ENCODE data around the gene TMEM233. TPM values are rescaled to one million over a fixed set of nuclear protein-coding genes. Genes with fewer than 3 reads are reported as not detected.
A peak's percentile ranks its signal among the peaks of the same experiment; 100 is the strongest.
"Not testable (repeated sequence)": the region's sequence is repeated elsewhere in the genome, so short reads cannot be mapped to it uniquely, and the experiment has no call there.

Gene TMEM233
- polyA plus RNA-seq, 3 donors = not detected

DNA sequence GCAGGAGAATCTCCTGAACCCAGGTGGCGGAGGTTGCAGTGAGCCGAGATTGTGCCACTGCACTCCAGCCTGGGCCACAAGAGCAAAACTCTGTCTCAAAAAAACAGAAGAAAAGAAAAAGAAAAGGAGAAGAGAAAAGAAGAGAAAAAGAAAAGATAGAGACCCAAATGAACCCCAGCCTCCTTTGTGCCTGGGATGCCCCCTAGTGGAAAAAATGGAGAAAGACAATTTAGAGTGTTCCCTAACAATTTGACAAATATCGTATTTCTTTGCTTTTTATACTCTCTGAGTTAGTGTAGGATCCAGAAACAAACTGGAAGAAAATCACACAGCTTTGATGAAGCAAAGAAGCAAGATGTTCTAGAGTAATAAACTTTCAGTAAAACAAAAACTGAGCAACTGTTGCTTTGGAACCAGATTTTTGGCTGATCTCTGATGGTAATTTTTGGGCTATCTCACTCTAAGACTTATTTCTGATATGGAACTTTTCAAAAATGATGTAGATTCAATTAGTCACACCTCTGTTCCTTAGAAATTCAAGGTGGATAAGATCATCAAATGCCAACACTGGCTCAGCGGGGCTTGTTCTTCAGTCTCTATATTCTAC, 55.7 kb downstream of the TMEM233 start:
- Histone ChIP-seq H3K27ac (ENCODE audit: low read depth in 1 of 2, low read length in 2 of 2) (no peak overlapping the region), H3K4me3 (replicated peaks in 1 of 3; ENCODE audit: low read depth in 2 of 3, low read length in 3 of 3) (no peak overlapping the region), H3K36me3 (replicated peaks in 1 of 2; ENCODE audit: control insufficient read depth in 1 of 2, insufficient read depth in 2 of 2, low read length in 2 of 2) (no peaks in the 10 kb centered on the region), H3K27me3 (ENCODE audit: control insufficient read depth in 2 of 2, insufficient read depth in 2 of 2, low read length in 2 of 2) (no peaks in the 10 kb centered on the region), H3K4me1 (ENCODE audit: control insufficient read depth in 1 of 2, insufficient read depth in 2 of 2, low read length in 2 of 2) (no peaks in the 10 kb centered on the region), H3K4me2 (replicated peaks; ENCODE audit: extremely low read depth, low read length, poor library complexity, severe bottlenecking) (no peak overlapping the region), H3K9me3 (replicated peaks in 1 of 2; ENCODE audit: control insufficient read depth in 1 of 2, insufficient read depth in 1 of 2, low read length in 2 of 2) (peaks cover 7 to 12% of the 10 kb centered on the region in 2 donors), H3K9ac (ENCODE audit: insufficient read depth, low read length, poor library complexity, severe bottlenecking) (no peak overlapping the region), H4K20me1 (ENCODE audit: insufficient read depth, low read length) (no peaks in the 10 kb centered on the region), H2AFZ (ENCODE audit: insufficient read depth, low read depth, low read length, poor library complexity, severe bottlenecking) (no peak overlapping the region), H3K79me2 (ENCODE audit: insufficient read depth, low read length) (no peaks in the 10 kb centered on the region)
- peak overlapping the region in 1 of 7 donors; percentile 14 for H3K27ac Mint-ChIP-seq
- 100% methylated on average over 1 of the region's 4 CpGs for WGBS (ENCODE audit: insufficient coverage)
- H3K27me3 Mint-ChIP-seq (ENCODE audit: low read depth in 3 of 3) = peaks cover 0 to 3% (median 2%) of the 10 kb centered on the region in 3 donors
- no peaks in the 10 kb centered on the region for H3K36me3 Mint-ChIP-seq
- peaks cover 2% of the 10 kb centered on the region for H3K4me1 Mint-ChIP-seq
- H3K4me3 Mint-ChIP-seq = no peak overlapping the region
- peaks cover 4 to 19% (median 16%) of the 10 kb centered on the region in 7 donors for H3K9me3 Mint-ChIP-seq
- TF ChIP-seq CTCF (IDR thresholded peaks at IDR 0.05) = peak; percentile 91
- intact Hi-C loops (cut with micrococcal nuclease) = no loop called here
- DNase-seq = no peak

DNA sequence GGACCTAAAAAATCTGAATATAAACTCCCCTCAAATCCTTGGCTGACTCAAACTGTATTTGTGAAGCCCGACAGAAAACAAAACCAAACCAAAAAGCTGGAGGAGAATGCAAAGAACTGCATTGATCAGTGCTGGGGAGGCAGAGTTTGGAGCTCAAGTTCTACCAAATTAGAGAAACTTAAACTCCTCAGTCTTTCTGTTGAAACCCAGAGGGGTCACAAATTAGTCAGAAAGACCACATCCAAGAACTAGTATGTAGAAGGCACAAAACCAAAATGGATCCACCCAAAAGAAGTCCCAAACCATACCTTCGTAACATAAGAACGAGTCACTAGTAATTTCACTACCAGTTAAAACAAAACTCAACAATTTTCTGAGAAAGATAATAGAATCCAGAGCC, 59.1 kb downstream of the TMEM233 start:
- peaks cover 7 to 12% of the 10 kb centered on the region in 2 donors for H3K9me3 ChIP-seq (replicated peaks in 1 of 2; ENCODE audit: control insufficient read depth in 1 of 2, insufficient read depth in 1 of 2, low read length in 2 of 2)
- peaks cover 2% of the 10 kb centered on the region for H3K4me1 Mint-ChIP-seq
- intact Hi-C loops (cut with micrococcal nuclease) = no loop called here
- H3K27ac ChIP-seq (ENCODE audit: low read depth in 1 of 2, low read length in 2 of 2) = no peak overlapping the region
- no peak overlapping the region for H3K4me3 ChIP-seq (replicated peaks in 1 of 3; ENCODE audit: low read depth in 2 of 3, low read length in 3 of 3)
- H3K27me3 ChIP-seq (ENCODE audit: control insufficient read depth in 2 of 2, insufficient read depth in 2 of 2, low read length in 2 of 2) = no peaks in the 10 kb centered on the region
- H3K79me2 ChIP-seq (ENCODE audit: insufficient read depth, low read length) = no peaks in the 10 kb centered on the region
- TF ChIP-seq CTCF (IDR thresholded peaks at IDR 0.05) = no peak
- H3K9ac ChIP-seq (ENCODE audit: insufficient read depth, low read length, poor library complexity, severe bottlenecking) = no peak overlapping the region
- no peaks in the 10 kb centered on the region for H4K20me1 ChIP-seq (ENCODE audit: insufficient read depth, low read length)
- no CpG with 5 or more reads among the region's 3 CpGs for WGBS (ENCODE audit: insufficient coverage)
- H3K36me3 Mint-ChIP-seq = no peaks in the 10 kb centered on the region
- no peak overlapping the region for H3K27ac Mint-ChIP-seq
- no peak overlapping the region for H3K4me3 Mint-ChIP-seq
- H3K4me1 ChIP-seq (ENCODE audit: control insufficient read depth in 1 of 2, insufficient read depth in 2 of 2, low read length in 2 of 2) = no peaks in the 10 kb centered on the region
- H3K4me2 ChIP-seq (replicated peaks; ENCODE audit: extremely low read depth, low read length, poor library complexity, severe bottlenecking) = no peak overlapping the region
- no peak overlapping the region for H2AFZ ChIP-seq (ENCODE audit: insufficient read depth, low read depth, low read length, poor library complexity, severe bottlenecking)
- H3K36me3 ChIP-seq (replicated peaks in 1 of 2; ENCODE audit: control insufficient read depth in 1 of 2, insufficient read depth in 2 of 2, low read length in 2 of 2) = no peaks in the 10 kb centered on the region
- no peak for DNase-seq
- H3K9me3 Mint-ChIP-seq = peaks cover 2 to 22% (median 16%) of the 10 kb centered on the region in 7 donors
- H3K27me3 Mint-ChIP-seq (ENCODE audit: low read depth in 3 of 3) = peaks cover 0 to 3% (median 0%) of the 10 kb centered on the region in 3 donors

DNA sequence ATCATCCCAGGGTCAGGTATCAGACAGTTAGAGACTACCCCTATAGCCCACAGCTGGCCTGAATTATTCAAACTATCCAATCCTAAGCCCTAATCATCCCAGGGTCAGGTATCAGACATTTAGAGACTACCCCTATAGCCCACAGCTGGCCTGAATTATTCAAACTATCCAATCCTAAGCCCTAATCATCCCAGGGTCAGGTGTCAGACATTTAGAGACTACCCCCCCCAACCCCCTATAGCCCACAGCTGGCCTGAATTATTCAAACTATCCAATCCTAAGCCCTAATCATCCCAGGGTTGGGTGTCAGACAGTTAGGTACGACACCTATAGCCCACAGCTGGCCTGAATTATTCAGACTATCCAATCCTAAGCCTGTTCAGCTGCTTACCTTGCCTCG, 63.4 kb downstream of the TMEM233 start:
- intact Hi-C loops (cut with micrococcal nuclease) = loop anchor here in 1 of 2 donors (2.0 kb wide), 1 partner anchor 14 kb away; no protein-coding TSS in a partner anchor
- H3K4me1 Mint-ChIP-seq; H2AFZ ChIP-seq (ENCODE audit: insufficient read depth, low read depth, low read length, poor library complexity, severe bottlenecking); H3K4me2 ChIP-seq (replicated peaks; ENCODE audit: extremely low read depth, low read length, poor library complexity, severe bottlenecking); H3K79me2 ChIP-seq (ENCODE audit: insufficient read depth, low read length); H3K36me3 ChIP-seq (replicated peaks in 1 of 2; ENCODE audit: control insufficient read depth in 1 of 2, insufficient read depth in 2 of 2, low read length in 2 of 2); H3K9ac ChIP-seq (ENCODE audit: insufficient read depth, low read length, poor library complexity, severe bottlenecking); H3K27me3 Mint-ChIP-seq (ENCODE audit: low read depth in 3 of 3); H3K4me3 ChIP-seq (replicated peaks in 1 of 3; ENCODE audit: low read depth in 2 of 3, low read length in 3 of 3); DNase-seq; H3K4me3 Mint-ChIP-seq; H3K36me3 Mint-ChIP-seq; H3K27me3 ChIP-seq (ENCODE audit: control insufficient read depth in 2 of 2, insufficient read depth in 2 of 2, low read length in 2 of 2); H4K20me1 ChIP-seq (ENCODE audit: insufficient read depth, low read length); H3K27ac ChIP-seq (ENCODE audit: low read depth in 1 of 2, low read length in 2 of 2); H3K27ac Mint-ChIP-seq: not testable (repeated sequence)
- Histone ChIP-seq H3K4me1 (ENCODE audit: control insufficient read depth in 1 of 2, insufficient read depth in 2 of 2, low read length in 2 of 2) (peaks cover 9 to 11% of the 10 kb centered on the region in 2 donors), H3K9me3 (replicated peaks in 1 of 2; ENCODE audit: control insufficient read depth in 1 of 2, insufficient read depth in 1 of 2, low read length in 2 of 2) (peaks cover 7 to 12% of the 10 kb centered on the region in 2 donors)
- H3K9me3 Mint-ChIP-seq = peaks cover 2 to 22% (median 16%) of the 10 kb centered on the region in 7 donors
- 86% methylated on average over 2 of the region's 2 CpGs for WGBS (ENCODE audit: insufficient coverage)
